IMR-90 (cell line): ENCODE results near the gene CCDC30. TPM values are rescaled to one million over a fixed set of nuclear protein-coding genes. Genes with fewer than 3 reads are reported as not detected.

Experiments used
- ATAC-seq: fragments of 200-7000 bp; cut with Tn5 transposase; 2 replicates; pipeline ENCODE4 v1.9.1; 2020; ENCODE audit warnings: low read depth, mild to moderate bottlenecking, moderate library complexity
- BruUV-seq: library from RNA; stranded (reverse); fragments of 400-500 nt; replicated peaks from 2 replicates; lab custom pipeline; 2021; lab: Mats Ljungman, UMichigan
- CTCF ChIA-PET: fragments of 300-600 bp; formaldehyde crosslinking; extraction: SDS; loops from one replicate; lab custom pipeline; 2021; ENCODE audit warnings: antibody characterized with exemption; lab: Yijun Ruan, JAX
- POLR2A ChIA-PET: fragments of 300-600 bp; sonication (Branson Sonifier 250); formaldehyde crosslinking; loops from one replicate; lab custom pipeline; 2022; ENCODE audit warnings: antibody characterized with exemption; ENCODE audit not compliant: unreplicated experiment; lab: Charles Lee
- DNase-seq: peaks from one replicate; pipeline ENCODE4 v3.0.0; 2013
- H2AFZ ChIP-seq: replicated peaks from 2 replicates; pipeline ENCODE3; 2013; ENCODE audit warnings: low read length, mild to moderate bottlenecking; ENCODE audit not compliant: poor library complexity
- H2AK5ac ChIP-seq: 2 replicates; pipeline ENCODE4 v1.6.1; 2013; ENCODE audit warnings: low read depth, low read length, inconsistent platforms
- H2AK9ac ChIP-seq: replicated peaks from 2 replicates; pipeline ENCODE3; 2013; ENCODE audit warnings: mild to moderate bottlenecking, low read depth, low read length, moderate library complexity; ENCODE audit not compliant: poor library complexity
- H2BK120ac ChIP-seq: 2 replicates; pipeline ENCODE4 v1.6.1; 2013; ENCODE audit warnings: low read depth, low read length, inconsistent platforms
- H2BK15ac ChIP-seq: 3 replicates; pipeline ENCODE4 v1.6.1; 2013; ENCODE audit warnings: low read depth, low read length, inconsistent platforms
- H2BK20ac ChIP-seq: 2 replicates; pipeline ENCODE4 v1.6.1; 2013; ENCODE audit warnings: low read depth, mild to moderate bottlenecking, inconsistent platforms, low read length, moderate library complexity
- H2BK5ac ChIP-seq: 2 replicates; pipeline ENCODE4 v1.6.1; 2013; ENCODE audit warnings: mild to moderate bottlenecking, low read depth, low read length, inconsistent platforms; ENCODE audit not compliant: poor library complexity, severe bottlenecking
- H3K14ac ChIP-seq: replicated peaks from 2 replicates; pipeline ENCODE4 v1.6.1; 2013; ENCODE audit warnings: low read depth, low read length, inconsistent platforms
- H3K18ac ChIP-seq: 2 replicates; pipeline ENCODE4 v1.6.1; 2013; ENCODE audit warnings: low read depth, low read length, control low read depth
- H3K23ac ChIP-seq: 2 replicates; pipeline ENCODE4 v1.6.1; 2013; ENCODE audit warnings: low read depth, low read length, inconsistent platforms
- H3K27ac ChIP-seq: 2 replicates; pipeline ENCODE4 v1.5.1; 2013; ENCODE audit warnings: mild to moderate bottlenecking, control low read depth, low read length; ENCODE audit not compliant: insufficient read depth
- H3K27me3 ChIP-seq: 2 replicates; pipeline ENCODE4 v1.6.1; 2013; ENCODE audit warnings: low read length; ENCODE audit not compliant: control insufficient read depth, insufficient read depth
- H3K36me3 ChIP-seq: 2 replicates; pipeline ENCODE4 v1.6.1; 2013; ENCODE audit warnings: low read length, mixed read lengths; ENCODE audit not compliant: control insufficient read depth, insufficient read depth
- H3K4ac ChIP-seq: 2 replicates; pipeline ENCODE4 v1.6.1; 2013; ENCODE audit warnings: low read depth, low read length, inconsistent platforms
- H3K4me1 ChIP-seq: 2 replicates; pipeline ENCODE4 v1.6.1; 2013; ENCODE audit warnings: low read length, mixed read lengths; ENCODE audit not compliant: control insufficient read depth, insufficient read depth
- H3K4me2 ChIP-seq: 2 replicates; pipeline ENCODE4 v1.6.1; 2013; ENCODE audit warnings: low read depth, mild to moderate bottlenecking, control low read depth, low read length, moderate library complexity
- H3K4me3 ChIP-seq: 2 replicates; pipeline ENCODE4 v1.5.1; 2013; ENCODE audit warnings: low read depth, mild to moderate bottlenecking, control low read depth, low read length, moderate library complexity; ENCODE audit not compliant: insufficient read depth
- H3K56ac ChIP-seq: 2 replicates; pipeline ENCODE4 v1.6.1; 2013; ENCODE audit warnings: low read length, inconsistent platforms; ENCODE audit not compliant: insufficient read depth; ENCODE audit errors: extremely low read depth
- H3K79me1 ChIP-seq, 2 experiments: 2 replicates each; pipeline ENCODE4 v1.6.1; 2013; ENCODE audit warnings: low read length in 2 of 2, inconsistent platforms in 1 of 2, low read depth in 1 of 2
- H3K9ac ChIP-seq: 2 replicates; pipeline ENCODE4 v1.6.1; 2013; ENCODE audit warnings: low read depth, low read length, control low read depth
- H3K9me1 ChIP-seq: 2 replicates; pipeline ENCODE4 v1.6.1; 2013; ENCODE audit warnings: low read length, inconsistent platforms; ENCODE audit not compliant: insufficient read depth
- H3K9me3 ChIP-seq: 2 replicates; pipeline ENCODE4 v1.6.1; 2013; ENCODE audit warnings: low read length; ENCODE audit not compliant: control insufficient read depth, insufficient read depth
- H4K20me1 ChIP-seq: 2 replicates; pipeline ENCODE4 v1.6.1; 2013; ENCODE audit warnings: low read length, inconsistent platforms; ENCODE audit not compliant: insufficient read depth
- H4K5ac ChIP-seq: 2 replicates; pipeline ENCODE4 v1.6.1; 2013; ENCODE audit warnings: mild to moderate bottlenecking, low read depth, low read length, control low read depth
- H4K8ac ChIP-seq, 2 experiments: 2 replicates each; pipeline ENCODE4 v1.6.1; 2013; ENCODE audit warnings: low read depth in 2 of 2, low read length in 2 of 2, control low read depth in 1 of 2, inconsistent platforms in 1 of 2
- H4K91ac ChIP-seq: 2 replicates; pipeline ENCODE4 v1.6.1; 2013; ENCODE audit warnings: low read depth, low read length, inconsistent platforms; ENCODE audit not compliant: insufficient read depth
- BHLHE40 ChIP-seq: fragments of 150-350 bp; IDR thresholded peaks from 2 replicates; pipeline ENCODE4 v1.6.1; 2016; ENCODE audit warnings: mild to moderate bottlenecking, low read depth, low read length
- CHD1 ChIP-seq: IDR thresholded peaks from 2 replicates; pipeline ENCODE4 v1.6.1; 2012; ENCODE audit warnings: low read depth, low read length, improper control_type of control experiment
- NFE2L2 ChIP-seq: fragments of 150-350 bp; IDR thresholded peaks from 2 replicates; pipeline ENCODE4 v1.6.1; 2016; ENCODE audit warnings: low read depth, mild to moderate bottlenecking, low read length
- POLR2A ChIP-seq: IDR thresholded peaks from 2 replicates; pipeline ENCODE4 v1.6.1; 2012; ENCODE audit warnings: mild to moderate bottlenecking, low read depth, low read length
- SMC3 ChIP-seq: fragments of 150-350 bp; IDR thresholded peaks from 2 replicates; pipeline ENCODE4 v1.6.1; 2016; ENCODE audit warnings: low read depth, mild to moderate bottlenecking, antibody characterized with exemption, low read length, moderate library complexity
- WGBS, 2 experiments: methylation state at CpG; one replicate each; pipeline versions ENCODE4 v1.1.5 to v1.1.7; 2013; ENCODE audit warnings: missing lambda C conversion rate in 2 of 2; ENCODE audit not compliant: insufficient read length in 1 of 2; ENCODE audit errors: extremely low coverage in 2 of 2; 5-methylcytosine and 5-hydroxymethylcytosine counted together
- dilution Hi-C: fragments of 300-500 bp; cut with HindIII; formaldehyde crosslinking; loops from one replicate; pipeline ENCODE4 v1.14.3; 2018; ENCODE audit warnings: low sequenced_read_pairs; ENCODE audit not compliant: unreplicated experiment
- in situ Hi-C: fragments of 300-500 bp; cut with MboI; formaldehyde crosslinking; loops from 3 replicates; pipeline ENCODE4 v1.14.3; 2019; ENCODE audit warnings: low sequenced_read_pairs, inconsistent platforms, mixed read lengths
- intact Hi-C: fragments of 100-400 bp; cut with micrococcal nuclease; formaldehyde crosslinking; loops from 2 replicates; pipeline ENCODE4 v1.10.0; 2022
- polyA plus RNA-seq, 3 experiments: library from polyadenylated mRNA; depleted of rRNA; stranded (reverse); fragments of >200 nt; gene quantifications; 2 replicates each; pipeline ENCODE4 v1.2.3, GENCODE V29; 2012; ENCODE audit warnings: low replicate concordance in 1 of 3
- total RNA-seq: library from RNA; depleted of rRNA; stranded (reverse); fragments of >200 nt; gene quantifications from 2 replicates; pipeline ENCODE4 v1.2.3, GENCODE V29; 2012

CCDC30 gene
- total and polyA plus RNA-seq, 2 of the 4 experiments (the other 2 are of a cell fraction): 0.14 to 0.18 TPM

DNA sequence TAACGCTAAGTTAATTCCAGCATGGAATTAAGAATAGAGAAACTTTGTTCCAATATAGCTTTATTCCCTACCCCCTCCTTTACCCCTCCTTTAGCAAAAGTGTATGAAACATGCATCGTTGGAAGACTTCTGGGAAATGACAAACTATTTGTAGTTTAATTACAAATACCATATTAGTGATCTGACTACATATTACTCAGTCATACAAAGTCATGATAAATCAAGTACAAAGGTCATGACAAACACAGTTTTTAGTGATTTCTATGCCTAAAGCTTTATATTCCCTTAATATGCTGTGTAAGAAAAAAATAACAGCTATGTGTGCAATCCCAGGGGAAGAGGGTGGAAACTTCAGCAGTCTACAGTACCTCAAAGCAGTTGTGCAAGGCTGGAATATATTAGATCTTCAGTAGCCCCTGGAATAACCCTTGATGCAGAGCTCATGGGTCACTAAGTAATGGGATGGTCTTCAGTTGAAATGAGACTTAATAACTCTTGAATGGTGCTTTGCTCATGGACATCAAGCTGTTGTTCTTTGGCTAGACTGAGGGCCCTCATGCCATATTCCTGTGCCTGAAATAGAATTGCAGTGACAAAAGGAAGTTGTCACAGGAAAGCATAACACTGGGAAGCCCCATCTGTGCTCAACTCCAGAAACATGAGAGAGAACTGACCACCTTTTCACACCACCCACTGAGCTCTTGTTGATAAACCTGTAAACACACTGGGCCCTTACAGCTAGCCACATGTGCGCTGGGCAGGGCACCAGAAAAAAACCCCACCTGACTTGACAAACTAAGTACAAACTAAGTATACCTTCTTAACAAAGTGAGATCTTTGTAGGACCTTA is 32.6 kb upstream of the CCDC30 start:
- Histone ChIP-seq H3K23ac (no peak overlapping the region), H2BK5ac (no peak overlapping the region), H2AK9ac (no peak overlapping the region), H3K56ac (no peak overlapping the region), H3K9me1 (no peaks in the 10 kb centered on the region), H3K9ac (no peak overlapping the region), H3K9me3 (no peaks in the 10 kb centered on the region), H3K4ac (no peak overlapping the region), H2AK5ac (no peak overlapping the region), H2BK15ac (no peak overlapping the region), H2BK20ac (no peak overlapping the region), H4K5ac (no peak overlapping the region), H3K27ac (no peak overlapping the region), H3K4me1 (no peaks in the 10 kb centered on the region), H3K4me2 (no peak overlapping the region), H3K79me1 (no peaks in the 10 kb centered on the region), H2AFZ (no peak overlapping the region), H3K4me3 (no peak overlapping the region), H3K36me3 (no peaks in the 10 kb centered on the region), H2BK120ac (no peak overlapping the region), H3K18ac (no peak overlapping the region), H4K20me1 (no peaks in the 10 kb centered on the region), H3K14ac (no peak overlapping the region), H4K91ac (no peak overlapping the region), H4K8ac (no peak overlapping the region), H3K27me3 (peaks cover 7% of the 10 kb centered on the region)
- in situ Hi-C loops (no loop called here), intact Hi-C loops (no loop called here), dilution Hi-C loops (no loop called here)
- no peak for DNase-seq
- no peak for TF ChIP-seq CHD1
- TF ChIP-seq POLR2A: no peak
- TF ChIP-seq NFE2L2: no peak
- TF ChIP-seq SMC3: no peak
- no peak for TF ChIP-seq BHLHE40
- no CpG with 5 or more reads among the region's 3 CpGs for WGBS, 2 experiments
- no TSS peak for BruUV-seq
- ChIA-PET POLR2A (no interaction called here), CTCF (no interaction called here)
- ATAC-seq: no peak
